SHP77 treated with DMSO at 0.1 percent for 48 hours (cell line): ENCODE data around the gene RERE.

Experiments
- DNase-seq: peaks from one replicate; lab custom pipeline; 2025; lab: John Stamatoyannopoulos, UW

The RERE gene

DNA sequence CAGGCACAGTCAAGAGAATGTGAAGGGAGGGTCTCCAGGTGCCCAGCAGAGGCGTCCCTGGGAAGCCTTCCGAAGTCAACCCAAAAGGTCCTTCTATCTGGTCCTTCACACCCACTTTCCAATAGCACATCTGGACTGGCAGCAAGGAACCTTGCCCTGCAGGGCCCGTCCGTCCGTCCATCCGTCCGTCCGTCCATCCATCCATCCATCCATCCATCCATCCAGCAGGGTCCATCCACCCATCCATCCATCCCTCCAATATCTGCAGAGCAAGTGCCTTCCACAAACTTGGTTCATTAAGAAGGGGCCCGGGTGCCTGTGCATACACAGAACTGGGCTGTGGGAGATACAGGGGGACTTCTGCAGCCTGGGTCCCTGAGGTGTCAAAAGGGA lies 468.0 kb downstream of the RERE start:
- DNase-seq, result no peak

DNA sequence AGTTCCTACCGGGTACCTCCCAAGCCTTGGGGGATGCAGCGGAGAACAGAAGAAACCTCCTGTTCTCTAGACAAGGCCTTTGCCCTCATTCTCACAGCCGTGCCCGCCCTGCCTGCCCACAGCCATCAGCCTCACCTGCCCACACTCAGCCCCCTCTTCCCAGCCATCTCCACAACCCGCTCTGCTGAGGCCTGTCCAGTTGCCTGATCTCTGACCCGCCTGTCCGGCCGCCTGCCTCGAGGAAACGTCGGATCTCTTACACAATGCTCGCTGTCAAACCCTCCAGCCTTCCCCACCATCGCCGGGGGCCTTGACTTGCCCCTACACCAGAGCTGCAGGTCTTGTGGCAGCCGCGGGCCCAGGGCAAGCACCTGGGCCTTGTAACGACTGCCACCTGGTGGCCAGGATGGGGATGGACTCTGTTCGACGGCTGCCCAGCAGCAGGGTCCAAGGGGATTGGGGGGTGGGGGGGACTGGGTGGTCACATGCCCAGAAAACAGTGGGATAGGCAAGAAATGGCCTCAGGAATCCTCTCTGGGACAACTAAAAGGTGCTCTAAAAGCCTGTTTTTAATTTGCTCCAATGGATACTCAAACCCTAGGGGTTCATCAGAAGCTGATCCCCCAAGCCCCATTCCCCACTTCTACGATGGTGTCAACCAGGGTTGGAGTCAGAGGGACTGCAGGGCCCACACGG lies 468.5 kb downstream of the RERE start:
- DNase-seq, result no peak

DNA sequence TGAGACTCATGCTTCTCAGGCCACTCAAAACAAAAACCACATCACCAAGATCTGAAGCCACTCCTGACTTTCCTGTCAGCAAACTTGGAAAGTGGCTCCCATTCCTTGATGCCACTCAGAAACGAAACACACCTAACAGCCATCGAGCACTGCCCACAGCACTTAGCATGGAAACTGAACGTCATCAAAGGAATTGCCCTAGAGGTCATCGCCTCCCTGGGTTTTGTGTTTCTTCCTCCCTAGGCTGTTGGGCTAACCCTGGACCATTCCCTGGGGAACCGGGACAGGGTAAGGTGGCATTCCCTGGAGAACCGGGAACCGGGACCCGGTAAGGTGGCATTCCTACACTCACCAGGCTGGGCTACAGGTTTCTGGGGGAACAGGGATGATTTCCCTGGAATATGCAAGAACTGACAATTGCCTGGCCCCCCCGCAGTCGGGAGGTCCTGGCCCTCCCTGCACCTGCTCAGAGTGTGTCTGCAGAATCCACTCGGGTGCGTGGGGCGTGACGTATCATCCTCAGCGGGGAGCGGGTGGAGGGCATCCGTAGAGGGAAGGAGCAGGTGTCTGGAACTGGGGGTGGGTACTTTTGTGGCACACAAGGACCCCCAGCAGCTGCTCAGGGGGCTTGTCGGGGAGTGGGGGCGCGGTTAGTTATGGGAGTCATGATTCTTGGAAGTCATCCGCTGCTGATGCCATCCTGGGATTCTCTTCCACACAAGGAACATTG lies 469.2 kb downstream of the RERE start:
- no peak for DNase-seq

DNA sequence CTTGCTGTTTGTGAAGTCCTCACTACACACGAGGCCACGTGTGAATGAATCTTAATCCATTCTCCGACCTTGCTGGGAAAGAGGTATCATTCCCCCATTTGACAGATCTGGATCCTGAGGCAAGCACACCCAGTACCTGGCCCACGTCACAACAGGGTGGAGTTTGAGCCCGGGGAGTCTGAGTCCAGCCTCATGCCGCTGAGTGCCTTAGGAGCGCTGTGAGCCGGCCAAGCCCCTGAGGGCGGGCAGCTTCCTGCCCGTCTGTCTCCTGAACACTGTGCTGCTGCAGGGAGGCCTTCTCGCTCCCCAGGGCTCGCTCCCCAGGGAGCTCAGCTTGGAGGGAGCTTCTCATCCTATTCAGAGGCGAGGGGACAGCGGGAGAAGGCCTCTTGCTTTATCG lies 469.8 kb downstream of the RERE start:
- DNase-seq, result no peak

DNA sequence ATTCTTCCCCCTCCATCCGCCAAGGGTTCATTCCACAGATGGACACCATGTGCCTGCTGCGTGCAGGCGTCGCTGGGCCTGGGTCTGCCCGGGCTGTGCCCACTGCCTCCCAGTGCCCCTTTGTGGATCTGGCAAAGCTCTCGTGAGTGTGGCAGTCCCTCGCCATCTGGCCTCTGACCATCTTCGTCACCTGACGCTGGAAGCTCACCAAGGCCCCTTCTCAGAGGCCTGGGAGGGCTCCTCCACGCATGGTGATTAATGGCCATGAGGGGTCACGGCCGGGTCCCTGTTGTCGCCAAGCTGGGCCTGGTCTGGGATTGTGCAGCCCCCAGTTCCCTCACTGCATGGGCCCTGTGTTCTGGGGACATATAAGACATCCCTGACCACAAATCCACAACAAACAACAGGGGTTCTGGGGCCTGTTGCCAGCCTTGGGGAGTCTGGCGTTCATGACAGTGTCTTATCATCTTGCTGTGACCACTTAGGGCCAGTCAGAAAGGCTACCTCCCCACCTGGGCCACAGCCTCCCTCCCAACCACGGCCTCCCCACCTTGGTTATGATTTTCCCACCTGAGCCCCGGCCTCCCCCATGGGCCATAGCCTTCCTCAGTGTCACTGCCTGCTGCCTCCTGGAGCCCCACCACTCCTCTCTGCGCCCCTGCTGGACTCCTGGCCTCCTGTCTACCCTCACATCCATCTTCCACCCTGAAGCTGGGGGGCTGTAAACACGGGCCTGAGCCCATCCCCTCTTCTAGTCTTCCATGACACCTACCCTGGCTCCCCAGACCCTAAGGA lies 471.6 kb downstream of the RERE start:
- DNase-seq, result no peak

DNA sequence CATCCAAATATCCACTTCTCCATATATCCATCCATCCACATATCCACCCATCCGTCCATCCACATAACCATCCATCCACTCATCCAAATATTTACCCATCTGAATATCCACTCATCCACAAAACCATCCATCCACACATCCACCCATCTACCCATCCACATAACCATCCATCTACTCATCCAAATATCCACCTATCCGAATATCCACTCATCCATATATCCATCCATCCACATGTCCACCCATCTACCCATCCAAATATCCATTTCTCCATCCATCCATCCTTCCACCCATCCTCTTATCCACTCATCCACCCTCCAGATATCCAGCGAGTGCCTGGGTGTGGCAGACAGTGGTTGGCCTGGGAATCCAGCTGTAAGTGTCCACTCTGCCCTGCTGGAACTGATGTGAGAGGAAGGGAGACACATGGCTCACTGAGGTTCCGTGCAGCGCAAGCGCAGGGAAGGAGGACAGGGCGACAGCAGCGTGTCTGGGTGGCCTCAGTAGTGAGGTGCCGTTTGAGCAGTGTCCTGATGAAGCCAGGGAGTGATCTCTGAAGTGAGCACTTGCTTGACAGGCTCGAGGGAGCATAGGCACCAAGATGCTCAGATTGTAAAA lies 472.4 kb downstream of the RERE start:
- DNase-seq, result no peak

DNA sequence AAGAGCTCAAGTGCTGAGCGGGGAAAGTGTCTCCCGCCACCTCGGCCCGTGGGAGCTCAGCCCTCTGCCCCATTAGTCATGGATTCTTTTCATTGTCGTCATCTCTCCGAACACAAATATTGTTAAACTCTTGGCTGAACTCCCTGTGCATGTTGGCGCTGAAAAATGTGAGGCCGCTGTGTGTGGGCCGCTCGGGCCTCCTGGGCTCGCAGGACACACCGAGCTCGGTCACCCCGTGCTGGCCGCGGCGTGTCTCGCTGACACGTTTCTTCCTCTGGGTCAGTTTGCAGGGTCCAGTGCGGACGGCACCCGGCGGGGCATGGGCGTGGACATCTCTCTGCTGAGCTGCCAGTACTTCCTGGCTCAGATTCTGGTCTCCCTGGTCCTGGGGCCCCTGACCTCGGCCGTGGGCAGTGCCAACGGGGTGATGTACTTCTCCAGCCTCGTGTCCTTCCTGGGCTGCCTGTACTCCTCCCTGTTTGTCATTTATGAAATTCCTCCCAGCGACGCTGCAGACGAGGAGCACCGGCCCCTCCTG lies 473.9 kb downstream of the RERE start:
- no peak for DNase-seq

DNA sequence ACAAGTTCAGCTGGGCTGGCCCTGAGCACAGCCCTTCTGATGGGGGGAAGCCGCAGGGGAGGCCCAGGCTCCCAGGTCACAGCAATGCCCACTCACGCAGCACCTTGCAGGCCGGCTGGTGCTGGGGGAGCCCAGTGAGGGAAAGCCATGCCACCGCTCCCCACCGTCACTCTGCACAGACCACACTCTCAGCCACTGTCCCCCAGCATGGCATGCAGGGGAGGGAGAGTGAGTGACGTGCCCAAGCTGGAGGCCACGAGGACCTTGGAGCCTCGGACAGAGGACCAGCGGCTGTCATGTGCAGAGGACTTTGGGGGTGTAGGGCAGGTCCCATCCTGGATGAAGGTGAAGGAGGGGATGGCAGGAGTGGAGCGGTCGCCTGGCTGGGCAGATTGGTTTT lies 474.4 kb downstream of the RERE start:
- DNase-seq, result no peak

DNA sequence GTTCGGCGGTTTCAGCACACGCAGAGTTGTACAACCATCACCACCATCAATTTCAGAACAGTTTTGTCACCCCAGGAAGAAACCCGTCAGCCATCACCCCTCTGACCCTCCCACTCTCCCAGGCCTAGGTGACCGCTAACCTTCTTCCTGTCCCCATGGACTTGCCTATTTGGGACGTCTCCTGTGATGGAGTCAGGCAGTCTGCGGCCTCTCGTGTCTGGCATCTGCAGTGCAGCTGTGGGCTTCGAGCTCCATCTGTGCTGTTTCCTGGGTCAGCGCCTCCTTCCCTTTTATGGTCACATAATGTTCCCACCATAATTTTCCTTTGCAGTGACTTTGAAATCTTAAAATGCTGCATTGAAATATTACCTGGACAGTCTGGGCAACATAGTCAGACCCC lies 475.1 kb downstream of the RERE start:
- no peak for DNase-seq

DNA sequence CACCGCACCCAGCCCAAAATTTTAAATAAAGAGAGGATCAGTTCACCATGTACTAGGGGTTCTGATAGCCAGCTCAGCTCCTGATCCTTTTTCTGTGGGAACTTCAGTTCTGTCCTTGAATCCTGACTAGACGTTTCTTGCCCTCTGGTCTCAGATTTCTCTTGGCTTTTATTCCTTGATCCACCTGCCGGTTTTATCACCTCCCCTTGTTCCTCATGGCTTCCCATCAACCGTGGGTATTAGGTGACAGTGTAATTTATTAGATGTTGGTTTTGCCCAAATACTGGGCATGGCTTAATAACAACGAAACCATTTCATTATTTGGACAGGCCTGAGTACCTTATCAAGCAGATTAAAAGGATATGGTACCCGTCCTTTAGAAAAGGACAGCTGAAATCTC lies 477.0 kb downstream of the RERE start:
- no peak for DNase-seq

DNA sequence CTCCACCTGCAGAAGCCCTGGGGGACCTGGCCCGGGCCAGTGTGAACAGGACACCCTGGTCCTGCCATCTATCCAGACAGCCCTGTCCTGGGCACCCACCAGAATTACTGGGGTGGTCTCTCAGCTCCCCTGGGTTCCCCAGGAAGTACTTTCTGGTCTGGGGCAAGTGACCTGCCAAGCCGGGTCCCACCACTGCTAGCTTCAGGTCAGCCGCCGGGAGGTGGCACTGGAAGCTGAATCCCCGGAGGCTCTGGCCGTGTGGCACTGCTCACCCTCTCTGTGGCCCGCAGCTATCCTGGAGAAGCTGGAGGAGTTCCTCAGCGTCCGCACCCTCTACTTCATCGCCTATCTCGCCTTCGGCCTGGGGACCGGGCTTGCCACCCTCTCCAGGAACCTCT lies 478.2 kb downstream of the RERE start:
- no peak for DNase-seq

DNA sequence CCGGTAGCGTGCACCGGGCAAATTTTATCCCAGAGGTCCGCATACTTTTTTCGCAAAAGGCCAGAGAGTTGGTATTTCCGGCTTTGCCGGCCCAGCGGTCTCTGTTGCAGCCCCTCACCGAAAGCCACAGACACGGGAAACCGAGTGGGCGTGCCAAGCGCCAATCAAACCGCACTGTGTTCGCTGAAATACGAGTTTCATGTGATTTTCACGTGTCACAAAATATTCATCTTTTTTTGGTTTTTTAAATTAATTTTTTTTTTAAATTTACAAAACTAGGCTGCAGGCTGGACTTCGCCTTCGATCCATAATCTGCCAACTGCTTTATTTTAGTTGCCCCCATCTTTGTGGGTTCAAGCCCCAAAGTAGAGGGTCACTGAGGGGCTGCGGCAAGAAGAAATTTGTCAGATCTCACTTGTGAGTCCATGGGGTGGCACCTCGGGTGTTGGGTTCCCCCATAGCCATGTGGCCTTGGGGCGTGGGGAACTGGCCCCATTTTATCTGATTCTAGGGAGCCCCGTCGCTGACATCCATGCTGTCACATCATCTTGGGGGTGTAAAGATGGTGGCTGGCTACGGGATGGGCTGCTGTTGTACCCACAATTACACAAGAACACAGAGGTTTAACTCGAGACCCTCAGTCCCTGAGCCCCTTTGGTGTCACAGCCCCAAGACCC lies 478.8 kb downstream of the RERE start:
- no peak for DNase-seq

DNA sequence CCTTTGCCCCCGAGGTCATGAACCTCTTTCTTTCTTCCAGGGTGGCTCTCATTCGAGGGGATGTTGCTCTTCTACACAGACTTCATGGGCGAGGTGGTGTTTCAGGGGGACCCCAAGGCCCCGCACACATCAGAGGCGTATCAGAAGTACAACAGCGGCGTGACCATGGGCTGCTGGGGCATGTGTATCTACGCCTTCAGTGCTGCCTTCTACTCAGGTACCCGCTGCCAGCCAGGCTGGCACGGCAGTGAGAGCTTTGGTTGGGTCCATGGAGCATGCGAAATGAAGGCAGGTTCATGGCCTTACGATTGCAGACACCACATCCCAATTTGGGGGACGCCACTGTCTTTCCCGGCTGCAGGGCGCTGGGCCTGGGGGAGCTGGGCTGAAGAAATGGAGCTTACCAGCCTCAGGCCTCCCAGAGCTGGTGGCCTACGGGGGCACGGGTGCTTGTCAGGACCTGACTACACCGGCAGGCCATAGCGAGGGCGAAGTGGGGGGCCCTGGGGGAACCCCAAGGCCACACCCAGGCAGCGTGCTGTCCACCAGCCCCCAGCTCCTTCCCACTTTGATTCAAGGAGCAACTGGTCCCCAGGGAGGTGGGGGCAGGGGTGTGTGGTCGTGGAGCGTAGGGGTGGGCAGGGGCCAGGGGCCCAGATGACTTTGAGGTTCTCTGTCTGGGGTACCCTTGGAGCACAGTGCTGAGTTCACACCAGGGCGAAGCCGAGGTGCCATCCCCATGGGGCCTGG lies 479.5 kb downstream of the RERE start:
- DNase-seq, result no peak

DNA sequence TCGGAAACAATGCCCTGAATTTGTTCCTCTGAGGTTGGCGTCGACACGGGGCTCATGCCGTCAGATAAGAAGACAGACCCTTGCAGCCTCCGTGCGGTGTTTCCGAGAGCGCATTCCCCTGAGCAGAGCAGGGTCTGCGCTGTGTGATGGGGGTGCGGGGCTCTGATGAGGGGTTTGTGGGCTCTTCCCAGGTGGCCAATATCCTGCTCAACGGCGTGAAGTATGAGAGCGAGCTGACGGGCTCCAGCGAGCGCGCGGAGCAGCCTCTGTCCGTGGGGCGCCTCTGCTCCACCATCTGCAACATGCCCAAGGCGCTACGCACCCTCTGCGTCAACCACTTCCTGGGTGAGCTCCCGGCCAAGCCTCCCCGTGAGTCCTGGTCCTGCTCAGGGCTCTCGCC lies 482.2 kb downstream of the RERE start:
- no peak for DNase-seq

DNA sequence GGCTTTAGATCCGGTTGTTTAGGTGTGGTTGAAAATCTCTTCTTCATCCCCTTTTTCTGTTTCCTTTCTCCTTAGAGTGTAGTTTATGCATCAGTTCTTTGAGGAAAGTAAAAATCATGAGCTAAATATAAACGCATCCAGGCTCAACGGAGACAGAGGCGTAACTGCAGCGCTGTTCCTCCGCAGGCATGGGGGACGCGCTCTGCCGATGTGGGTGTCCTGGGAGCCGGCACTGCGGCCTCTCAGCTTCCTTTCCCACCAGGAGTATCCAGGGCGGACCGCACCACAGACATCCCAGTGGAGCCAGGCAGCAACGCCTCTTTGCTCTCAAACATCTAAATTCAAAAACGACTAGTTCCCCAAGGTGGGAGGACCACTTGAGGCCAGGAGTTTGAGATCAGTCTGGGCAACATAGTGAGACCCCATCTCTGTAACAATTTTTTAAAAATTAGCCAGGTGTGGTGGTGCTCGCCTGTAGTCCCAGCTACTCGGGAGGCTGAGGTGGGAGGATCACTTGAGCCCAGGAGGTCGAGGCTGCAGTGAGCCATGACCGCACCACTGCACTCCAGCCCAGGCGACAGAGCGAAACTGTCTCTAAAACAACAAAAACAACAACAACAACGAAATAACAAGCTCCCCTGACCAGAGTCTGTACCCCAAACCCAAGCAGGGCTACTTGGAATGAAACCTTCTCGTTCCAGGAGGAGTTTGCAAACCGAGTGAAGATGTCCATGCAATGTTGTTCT lies 483.2 kb downstream of the RERE start:
- no peak for DNase-seq

DNA sequence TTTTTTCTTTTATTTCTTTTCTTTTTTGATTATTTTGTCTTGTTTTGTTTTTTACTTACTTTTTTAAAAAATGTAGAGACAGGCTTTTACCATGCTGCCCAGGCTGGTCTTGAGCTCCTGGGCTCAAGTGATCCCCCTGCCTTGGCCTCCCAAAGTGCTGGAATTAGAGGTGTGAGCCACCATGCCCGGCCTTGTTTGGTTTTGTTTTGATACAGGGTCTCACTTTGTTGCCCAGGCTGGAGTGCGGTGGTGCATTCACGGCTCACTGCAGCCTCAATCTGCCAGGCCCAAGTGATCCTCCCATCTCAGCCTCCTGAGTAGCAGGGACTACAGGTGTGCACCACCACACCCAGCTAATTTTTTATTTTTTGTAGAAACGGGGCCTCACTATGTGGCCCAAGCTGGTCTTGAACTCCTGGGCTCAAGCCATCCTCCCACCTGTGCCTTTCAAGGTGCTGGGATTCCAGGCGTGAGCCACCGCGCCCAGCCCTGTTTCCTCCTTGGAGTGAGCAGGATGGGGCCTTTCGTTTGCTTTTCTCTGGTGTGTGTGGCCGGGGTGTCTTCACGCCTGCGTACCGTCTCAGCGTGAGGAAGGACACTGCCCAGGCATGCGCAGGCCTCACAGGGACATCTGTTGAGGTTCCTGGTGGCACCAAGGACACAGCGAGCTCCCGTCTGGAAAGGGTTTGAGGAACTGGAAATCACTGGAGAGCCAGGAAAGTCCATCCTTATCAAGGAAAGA lies 484.0 kb downstream of the RERE start:
- DNase-seq, result no peak

DNA sequence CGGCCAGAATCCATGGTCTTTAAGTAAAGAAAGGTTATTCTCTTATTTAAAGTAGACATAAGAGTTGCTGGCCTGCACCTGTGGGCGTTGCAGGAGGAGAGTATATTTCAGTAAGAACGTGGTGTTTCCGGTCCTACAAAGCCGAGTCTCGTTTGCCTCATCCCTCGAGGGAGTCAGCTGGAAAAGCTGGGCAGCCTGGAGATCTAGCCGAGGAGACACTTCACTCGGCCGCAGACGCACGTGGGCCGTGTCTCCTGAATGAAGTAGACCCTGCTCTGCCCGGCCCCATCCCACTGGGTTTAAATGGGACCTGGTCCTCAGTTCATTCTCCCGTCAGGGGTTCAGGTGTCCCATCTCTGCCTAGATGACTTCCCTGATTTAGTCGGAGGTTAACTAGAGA lies 484.6 kb downstream of the RERE start:
- no peak for DNase-seq

DNA sequence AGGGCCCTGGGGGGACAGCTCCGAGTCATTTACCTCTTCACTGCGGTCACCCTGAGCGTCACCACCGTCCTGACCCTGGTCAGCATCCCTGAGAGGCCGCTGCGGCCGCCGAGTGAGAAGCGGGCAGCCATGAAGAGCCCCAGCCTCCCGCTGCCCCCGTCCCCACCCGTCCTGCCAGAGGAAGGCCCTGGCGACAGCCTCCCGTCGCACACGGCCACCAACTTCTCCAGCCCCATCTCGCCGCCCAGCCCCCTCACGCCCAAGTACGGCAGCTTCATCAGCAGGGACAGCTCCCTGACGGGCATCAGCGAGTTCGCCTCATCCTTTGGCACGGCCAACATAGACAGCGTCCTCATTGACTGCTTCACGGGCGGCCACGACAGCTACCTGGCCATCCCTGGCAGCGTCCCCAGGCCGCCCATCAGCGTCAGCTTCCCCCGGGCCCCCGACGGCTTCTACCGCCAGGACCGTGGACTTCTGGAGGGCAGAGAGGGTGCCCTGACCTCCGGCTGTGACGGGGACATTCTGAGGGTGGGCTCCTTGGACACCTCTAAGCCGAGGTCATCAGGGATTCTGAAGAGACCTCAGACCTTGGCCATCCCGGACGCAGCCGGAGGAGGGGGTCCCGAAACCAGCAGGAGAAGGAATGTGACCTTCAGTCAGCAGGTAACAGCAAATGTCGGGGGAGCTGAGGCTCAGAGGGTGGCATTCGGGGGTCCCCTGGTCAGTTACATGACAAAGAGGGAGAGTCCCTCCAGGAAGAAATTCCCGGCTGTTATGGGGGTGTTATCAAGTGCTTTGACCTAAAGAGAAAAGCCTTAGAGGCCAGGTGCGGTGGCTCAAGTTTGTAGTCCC lies 486.9 kb downstream of the RERE start:
- no peak for DNase-seq

DNA sequence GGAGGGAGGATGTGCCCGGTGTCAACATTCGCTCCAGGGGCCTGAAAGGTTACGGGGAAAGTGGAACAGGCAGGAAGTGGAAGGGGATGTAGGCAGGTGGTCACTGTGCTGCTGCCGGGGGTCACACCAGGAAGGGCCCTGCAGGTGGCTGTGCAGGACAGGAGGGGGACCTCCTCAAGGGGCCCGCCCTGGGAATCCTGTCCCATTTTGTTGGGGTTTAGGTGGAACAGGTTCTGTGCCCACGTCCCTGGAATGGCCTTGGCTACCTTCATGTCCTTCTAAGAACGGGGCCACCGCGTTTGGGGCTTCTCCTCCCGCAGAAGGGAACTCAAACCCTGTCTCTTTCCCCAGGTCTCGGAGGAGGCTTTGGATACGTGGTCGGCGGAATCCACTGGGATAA lies 487.6 kb downstream of the RERE start:
- no peak for DNase-seq
